Nasal cavity respiratory epithelium epithelial cell of viscerocranial mucosa (primary cell): ENCODE measurements around the gene KRT72. TPM values are rescaled to one million over a fixed set of nuclear protein-coding genes. Genes with fewer than 3 reads are reported as not detected.

Experiments used
- total RNA-seq: library from RNA; depleted of rRNA; stranded (reverse); fragments of >200 nt; gene quantifications from 2 replicates; pipeline ENCODE4 v1.2.3, GENCODE V29; 2014

Gene KRT72
- not detected in 2 replicates for total RNA-seq

GRCh38 chr12:52600941-52601481 lies at the start of gene KRT72:
Gene KRT72 (minus strand): TSS chr12:52601463. CDS start chr12:52601452, 11 bp downstream.

GRCh38 chr12:52618216-52618615 lies 17.0 kb upstream of the KRT72 start, which contains the start of gene KRT73:
Gene KRT73 (minus strand): TSS chr12:52618559. CDS start chr12:52618524, 35 bp downstream.

GRCh38 chr12:52573743-52574142 lies 27.5 kb downstream of the KRT72 start, which contains the start of gene KRT74:
Gene KRT74 (minus strand): TSS chr12:52573843. CDS start chr12:52573777, 66 bp downstream.

GRCh38 chr12:52552681-52553195 lies 48.5 kb downstream of the KRT72 start, which contains the start of gene KRT71:
Gene KRT71 (minus strand): TSS chr12:52553145. CDS start chr12:52553077, 68 bp downstream.

Other genes starting within 250 kb of the KRT72 start
- gene KRT85, start 234.0 kb downstream of the KRT72 start, total RNA-seq, result not detected in 2 replicates
- gene KRT84, start 215.8 kb downstream of the KRT72 start, total RNA-seq, result 0.07 TPM in 1 of 2 replicates, not detected in the other
- gene KRT82, start 195.1 kb downstream of the KRT72 start, total RNA-seq, result not detected in 2 replicates
- gene KRT75, start 167.1 kb downstream of the KRT72 start, total RNA-seq, result 0.78 and 5.1 TPM in 2 replicates
- gene KRT6B, start 149.3 kb downstream of the KRT72 start, total RNA-seq, result 369 and 1,719 TPM in 2 replicates
- 171 and 249 TPM in 2 replicates for gene KRT6C, start 127.7 kb downstream of the KRT72 start, total RNA-seq
- gene KRT6A, start 108.2 kb downstream of the KRT72 start, total RNA-seq, result 14,274 and 14,814 TPM in 2 replicates
- 6,718 and 16,450 TPM in 2 replicates for gene KRT5, start 81.1 kb downstream of the KRT72 start, total RNA-seq
- gene KRT71, start 48.3 kb downstream of the KRT72 start, total RNA-seq, result not detected in 2 replicates
- gene KRT74, start 27.6 kb downstream of the KRT72 start, total RNA-seq, result 0.36 TPM in 1 of 2 replicates, not detected in the other
- not detected in 2 replicates for gene KRT73, start 17.1 kb upstream of the KRT72 start, total RNA-seq
- not detected in 2 replicates for gene KRT2, start 50.7 kb upstream of the KRT72 start, total RNA-seq
- gene KRT1, start 78.9 kb upstream of the KRT72 start, total RNA-seq, result 0.34 TPM in 1 of 2 replicates, not detected in the other
- gene KRT77, start 102.1 kb upstream of the KRT72 start, total RNA-seq, result not detected in 2 replicates
- gene KRT76, start 175.9 kb upstream of the KRT72 start, total RNA-seq, result not detected in 2 replicates
- under 0.01 TPM in 1 of 2 replicates, not detected in the other for gene KRT3, start 194.7 kb upstream of the KRT72 start, total RNA-seq
- 1.0 and 33.2 TPM in 2 replicates for gene KRT4, start 212.7 kb upstream of the KRT72 start, total RNA-seq
- under 0.01 and 0.07 TPM in 2 replicates for gene KRT79, start 232.8 kb upstream of the KRT72 start, total RNA-seq
- gene KRT78, start 247.5 kb upstream of the KRT72 start, total RNA-seq, result 0.36 and 6.2 TPM in 2 replicates